ENCODE data around the gene TOX4. TPM values are rescaled to one million over a fixed set of nuclear protein-coding genes. Genes with fewer than 3 reads are reported as not detected.

The TOX4 gene
- total RNA-seq, result 37.6 and 49.0 TPM in 2 replicates

DNA sequence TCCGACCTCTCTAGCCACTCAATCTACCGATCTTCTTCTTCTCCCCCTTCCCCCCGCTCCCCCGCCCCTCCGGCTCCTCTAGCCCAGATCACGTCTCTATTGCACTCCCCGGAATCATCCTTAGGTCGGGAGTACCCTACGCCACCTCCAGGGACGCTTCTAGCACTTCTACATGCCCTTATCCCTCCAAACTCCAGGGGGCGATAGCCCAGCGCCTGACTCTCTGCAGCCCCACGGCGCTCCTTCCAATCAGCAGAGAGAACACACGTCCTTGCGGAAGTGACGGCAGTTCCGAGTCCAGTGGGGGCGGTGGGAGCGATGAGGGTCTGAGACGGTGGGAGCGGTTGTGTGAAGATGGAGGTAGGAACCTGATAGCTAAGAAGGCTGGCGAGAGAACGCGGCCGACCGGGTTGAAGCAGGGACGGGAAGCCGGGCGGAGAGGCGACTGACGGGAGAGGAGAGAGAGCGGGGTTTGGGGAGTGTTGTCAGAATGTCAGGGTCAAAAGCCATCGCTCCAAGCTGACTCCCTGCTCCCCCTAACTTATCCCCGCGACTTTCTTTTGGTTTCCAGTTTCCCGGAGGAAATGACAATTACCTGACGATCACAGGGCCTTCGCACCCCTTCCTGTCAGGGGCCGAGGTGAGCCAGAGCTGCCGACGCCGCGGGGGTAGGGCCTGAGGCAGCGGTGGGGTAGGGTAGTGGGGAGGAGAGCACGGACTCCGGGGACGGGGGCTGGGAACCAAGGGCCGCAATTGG is at the start of gene TOX4, which contains the start of gene RAB2B:
Gene TOX4, plus strand, starts transcription at position 271 of the 757 bp plus-strand sequence. Its CDS starts 84 bp downstream, at position 355.
Gene RAB2B, minus strand, starts transcription at position 35 of the 757 bp plus-strand sequence. CDS start 87 bp downstream, outside the sequence.

DNA sequence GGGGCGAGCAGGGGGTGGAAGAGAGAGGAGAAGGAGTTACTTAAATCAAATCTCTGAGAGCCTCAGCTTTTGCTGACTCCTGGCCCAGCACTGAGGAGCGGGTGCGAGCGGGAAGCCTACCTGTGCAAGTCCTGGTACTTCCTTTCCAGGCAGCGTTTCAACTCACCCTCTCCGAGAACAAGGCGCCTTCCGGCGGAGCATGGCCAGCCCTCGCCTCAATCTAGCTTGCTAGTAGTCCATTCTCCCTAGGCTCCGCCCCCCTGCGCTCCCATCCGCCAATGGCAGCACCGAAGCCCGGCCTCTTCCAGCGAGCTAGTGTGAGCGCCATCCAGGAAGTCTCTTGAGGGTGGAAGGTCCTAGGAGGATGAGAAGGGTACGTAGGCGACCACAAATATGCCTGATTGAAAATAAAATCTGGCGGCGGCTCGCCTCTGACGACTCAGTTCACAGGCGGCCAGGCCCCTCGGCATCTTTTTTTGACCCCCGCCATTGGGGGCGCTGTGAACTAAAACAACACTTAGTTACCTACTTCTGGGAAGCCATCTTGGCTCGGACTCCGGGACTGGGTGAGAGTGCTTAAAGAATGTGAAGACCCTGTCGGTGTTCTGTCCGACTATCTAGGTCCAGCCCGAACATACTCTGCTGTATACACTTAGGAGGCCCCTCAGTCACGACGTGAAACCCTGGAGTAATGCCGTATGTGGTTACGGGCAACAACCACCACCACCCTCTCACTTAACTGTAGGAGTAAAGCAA is 20.9 kb upstream of the TOX4 start, which contains the start of gene CHD8:
Gene CHD8, minus strand, starts transcription at position 212 of the 756 bp plus-strand sequence. CDS start 24,480 bp downstream, outside the sequence.

DNA sequence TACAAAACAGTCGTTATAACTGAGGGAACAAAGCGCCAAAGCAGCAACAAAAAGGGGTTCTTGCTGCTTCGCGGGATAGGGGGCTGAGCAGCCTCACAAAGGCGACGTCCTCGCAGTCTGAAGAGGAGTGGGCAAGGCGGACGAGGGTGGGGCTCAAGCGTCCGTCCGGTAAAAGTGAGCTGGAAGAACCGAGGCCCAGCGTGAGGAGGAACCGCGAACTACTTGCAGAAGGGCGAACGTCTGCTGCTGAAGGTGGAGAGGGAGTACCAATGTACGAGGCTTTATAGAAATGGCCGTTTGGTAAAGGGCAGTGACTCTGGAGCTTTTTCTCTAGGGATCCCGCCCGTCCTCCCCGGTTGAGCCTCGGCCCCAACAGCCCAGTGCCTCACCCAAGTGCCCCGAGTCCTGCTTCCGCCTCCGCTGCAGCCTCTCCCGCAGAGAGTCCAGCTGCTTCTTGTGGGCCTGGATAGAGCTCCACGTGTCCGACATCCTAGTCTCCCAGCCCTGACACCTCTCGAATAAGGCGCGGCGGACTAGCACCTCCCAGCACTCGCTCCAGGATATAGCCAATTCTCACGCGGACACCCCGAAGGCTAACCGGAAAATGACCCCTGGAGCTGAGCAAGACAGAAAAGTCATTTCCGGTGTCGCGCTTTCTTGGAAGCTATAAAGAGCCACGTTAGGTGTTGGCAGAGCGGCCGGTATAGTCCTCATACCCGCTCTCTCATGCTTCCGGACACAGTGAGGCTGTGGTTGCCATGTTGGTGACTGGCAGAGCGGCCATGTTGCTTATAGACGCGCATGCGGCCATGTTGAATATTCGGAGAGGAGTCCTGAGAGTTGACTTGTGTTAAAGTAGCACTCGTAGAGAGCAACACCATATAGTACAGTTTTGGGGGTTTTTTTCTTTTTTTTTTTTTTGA is 34.0 kb downstream of the TOX4 start, which contains the start of gene METTL3:
Gene METTL3, minus strand, starts transcription at position 606 of the 923 bp plus-strand sequence. Its CDS starts 117 bp downstream, at position 489.

DNA sequence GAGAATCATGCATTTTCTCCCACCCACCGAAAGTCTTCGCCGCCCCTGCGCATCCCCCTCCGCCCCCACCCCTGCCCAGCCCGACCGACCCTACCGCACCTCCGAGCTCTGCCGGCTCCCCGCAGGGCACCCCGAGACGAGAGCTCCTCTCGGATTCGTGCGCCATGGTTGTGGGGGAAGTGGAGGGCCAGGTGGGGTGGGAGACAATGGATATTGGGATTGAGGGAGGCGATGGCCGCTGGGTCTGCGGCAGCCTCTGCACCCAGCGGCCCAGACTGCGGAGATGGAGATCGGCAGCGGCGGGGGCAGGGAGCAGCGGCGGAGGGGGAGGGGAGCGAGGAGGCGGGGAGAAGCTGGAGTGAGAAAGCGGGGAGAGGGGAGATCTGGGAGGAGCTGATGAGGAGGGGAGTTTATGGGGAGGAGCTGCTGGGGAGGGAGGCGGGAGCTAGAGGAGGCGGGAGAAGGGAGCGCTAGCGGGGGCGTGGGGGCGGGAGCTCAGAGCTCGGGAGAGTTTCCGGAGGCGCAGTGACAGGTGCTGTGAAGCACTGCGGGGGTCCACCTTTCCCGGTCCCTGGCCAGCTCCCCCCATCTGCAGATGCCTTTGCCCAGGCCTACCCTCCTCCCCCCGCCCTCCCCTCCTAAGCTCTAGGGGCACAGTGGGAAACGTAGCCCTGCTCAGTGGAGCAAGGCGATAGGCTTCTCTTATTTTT is 49.1 kb downstream of the TOX4 start, which contains the start of gene SALL2:
Gene SALL2, minus strand, starts transcription at position 385 of the 710 bp plus-strand sequence. Its CDS starts 219 bp downstream, at position 166.

Small RNA genes lying within 50 kb of the gene (small RNA-seq; reads per million reads assigned to genes)
- gene RN7SL650P, result not detected

Other genes starting within 250 kb of the TOX4 start
- 884 and 933 TPM in 2 replicates for gene HNRNPC, start 207.8 kb upstream of the TOX4 start, total RNA-seq
- gene RPGRIP1, start 197.1 kb upstream of the TOX4 start, total RNA-seq, result not detected in 2 replicates
- 115 and 125 TPM in 2 replicates for gene SUPT16H, start 93.2 kb upstream of the TOX4 start, total RNA-seq
- gene CHD8, start 21.1 kb upstream of the TOX4 start, total RNA-seq, result 78.2 and 80.3 TPM in 2 replicates
- 28.7 and 30.2 TPM in 2 replicates for gene RAB2B, start 236 bp upstream of the TOX4 start, total RNA-seq
- gene METTL3, start 34.1 kb downstream of the TOX4 start, total RNA-seq, result 80.7 and 82.2 TPM in 2 replicates
- 1.9 and 3.4 TPM in 2 replicates for gene SALL2, start 49.2 kb downstream of the TOX4 start, total RNA-seq
- not detected in 2 replicates for gene OR10G3, start 102.9 kb downstream of the TOX4 start, total RNA-seq
- not detected in 2 replicates for gene OR10G2, start 157.7 kb downstream of the TOX4 start, total RNA-seq
- not detected in 2 replicates for gene OR4E2, start 176.6 kb downstream of the TOX4 start, total RNA-seq
- gene OR4E1, start 196.6 kb downstream of the TOX4 start, total RNA-seq, result not detected in 2 replicates